Fibroblast of pulmonary artery (primary cell): ENCODE measurements around the gene PBOV1.

Experiments used
- DNase-seq: peaks from one replicate; pipeline ENCODE4 v3.0.0-alpha.2; 2010; ENCODE audit warnings: low read depth
- H3K4me3 ChIP-seq: replicated peaks from 2 replicates; pipeline ENCODE4 v1.5.1; 2011; ENCODE audit warnings: low read depth, mild to moderate bottlenecking, control low read depth, low read length, moderate library complexity
- CTCF ChIP-seq: IDR thresholded peaks from 2 replicates; pipeline ENCODE4 v1.5.1; 2011; ENCODE audit warnings: mild to moderate bottlenecking, control low read depth, low read length, inconsistent platforms; ENCODE audit errors: missing control alignments

The PBOV1 gene

GRCh38 chr6:138187156-138187555 is 31.1 kb downstream of the PBOV1 start:
- no peak for DNase-seq
- no peak for TF ChIP-seq CTCF
- H3K4me3 ChIP-seq, result no peak overlapping the region

GRCh38 chr6:138184230-138184629 is 34.1 kb downstream of the PBOV1 start:
- no peak overlapping the region for H3K4me3 ChIP-seq
- no peak for TF ChIP-seq CTCF
- DNase-seq, result no peak

DNA sequence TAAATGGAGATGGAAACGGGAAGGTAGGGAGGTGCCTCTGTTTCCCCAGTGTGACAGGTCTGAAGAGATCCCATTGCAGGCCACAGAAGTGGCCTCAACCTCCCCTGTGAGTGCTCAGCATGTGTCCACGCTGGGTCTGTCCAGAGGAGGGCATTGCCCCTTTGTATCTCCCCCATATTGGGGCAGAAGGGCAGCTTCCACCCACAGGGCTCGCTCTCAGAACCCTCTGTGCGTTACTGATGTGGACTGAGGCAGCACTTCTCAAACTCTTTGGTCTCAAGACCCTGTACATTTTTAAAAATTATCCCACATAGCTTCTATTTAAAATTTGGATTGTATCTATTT is 34.5 kb downstream of the PBOV1 start:
- no peak overlapping the region for H3K4me3 ChIP-seq
- no peak for TF ChIP-seq CTCF
- DNase-seq, result no peak

DNA sequence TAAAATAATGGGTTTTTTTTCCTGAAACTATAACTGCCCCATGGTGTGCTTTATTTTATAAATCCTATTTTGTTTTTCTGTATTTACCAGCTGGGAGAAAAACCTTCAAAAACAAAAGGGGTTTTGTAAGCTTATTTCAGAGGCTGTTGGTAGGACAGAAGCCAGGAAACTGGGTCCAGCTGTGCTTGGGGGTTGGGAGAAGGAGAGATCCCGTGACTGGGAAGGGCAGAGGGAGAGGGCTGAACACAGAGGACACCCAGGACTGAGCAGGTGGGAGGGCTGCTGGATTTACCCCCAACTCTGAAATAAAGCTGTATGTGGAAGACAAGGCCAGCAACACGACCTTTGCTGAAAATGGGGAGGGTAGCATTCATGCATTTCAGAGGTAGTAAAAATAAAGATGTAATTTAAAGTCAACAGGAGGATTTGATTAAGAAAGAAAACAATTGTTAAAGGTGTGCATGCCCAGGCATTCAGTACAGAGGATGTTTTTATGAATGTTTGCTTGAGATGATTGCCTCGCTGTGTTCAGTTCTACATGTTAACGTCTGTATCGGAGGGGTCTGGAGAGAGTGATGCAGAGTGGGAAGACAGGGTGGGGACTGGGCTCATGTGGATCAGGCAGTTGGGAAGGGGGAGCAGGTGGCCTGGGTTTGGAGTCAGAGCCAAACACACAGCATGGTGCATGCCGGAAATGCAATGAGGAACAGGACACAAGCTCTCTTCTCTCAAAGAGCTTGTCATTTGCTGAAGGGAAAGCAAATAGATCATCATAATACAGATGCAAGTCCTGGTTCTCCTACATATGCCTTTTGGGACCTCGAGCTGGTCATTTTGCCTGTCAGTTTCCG is 35.1 kb downstream of the PBOV1 start:
- no peak overlapping the region for H3K4me3 ChIP-seq
- no peak for TF ChIP-seq CTCF
- no peak for DNase-seq

DNA sequence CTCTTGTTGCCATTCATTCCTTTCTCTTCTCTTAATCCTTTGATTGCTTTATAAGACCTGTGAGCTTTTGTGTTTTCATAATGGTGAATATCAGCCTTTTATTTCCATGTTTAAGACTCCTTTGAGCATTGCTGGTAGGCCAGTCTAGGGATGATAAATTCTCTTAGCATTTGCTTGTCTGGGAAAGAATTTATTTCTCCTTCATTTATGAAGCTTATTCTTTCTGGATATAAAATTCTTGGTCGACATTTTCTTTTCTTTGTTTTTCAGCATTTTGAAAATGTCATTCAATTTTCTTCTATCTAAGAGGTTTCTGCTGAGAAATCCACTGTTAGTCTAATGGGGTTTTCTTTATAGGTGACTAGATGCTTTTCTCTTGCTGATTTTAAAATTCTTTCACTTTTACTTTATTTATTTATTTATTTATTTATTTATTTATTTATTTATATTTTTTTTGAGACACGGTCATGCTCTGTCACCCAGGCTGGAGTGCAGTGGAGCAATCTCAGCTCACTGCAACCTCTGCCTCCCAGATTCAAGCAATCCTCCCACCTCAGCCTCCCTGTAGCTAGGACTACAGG is 41.5 kb downstream of the PBOV1 start:
- TF ChIP-seq CTCF, result no peak
- no peak for DNase-seq
- no peak overlapping the region for H3K4me3 ChIP-seq

- DNase-seq, result no peak
Measured at GRCh38 chr6:138175596-138175995, 42.7 kb downstream of the PBOV1 start.

More at GRCh38 chr6:138175596-138175995, 42.7 kb downstream of the PBOV1 start:
- TF ChIP-seq CTCF, result no peak
- no peak overlapping the region for H3K4me3 ChIP-seq
